Activated CD4-positive, alpha-beta T cell treated with anti-CD3 and anti-CD28 coated beads for 36 hours (primary cell): ENCODE results near the gene TRDMT1. TPM values are rescaled to one million over a fixed set of nuclear protein-coding genes. Genes with fewer than 3 reads are reported as not detected.

Experiments used
- ATAC-seq: fragments of 200-7000 bp; cut with Tn5 transposase; one replicate; pipeline ENCODE4 v1.10.0; 2021; ENCODE audit warnings: mild to moderate bottlenecking, moderate library complexity
- CTCF ChIA-PET: fragments of 350-600 bp; sonication (Branson Sonifier 250); formaldehyde crosslinking; loops from one replicate; lab custom pipeline; 2021; ENCODE audit warnings: antibody characterized with exemption; lab: Charles Lee
- POLR2A ChIA-PET: fragments of 350-600 bp; sonication (Branson Sonifier 250); formaldehyde crosslinking; loops from one replicate; lab custom pipeline; 2021; ENCODE audit warnings: antibody characterized with exemption, inconsistent platforms; lab: Charles Lee
- DNase-seq: peaks from one replicate; pipeline ENCODE4 v3.0.0-alpha.2; 2020
- H3K27ac Mint-ChIP-seq: one replicate; pipeline ENCODE4 v1.8.0; 2021; ENCODE audit warnings: mixed read lengths
- H3K27me3 Mint-ChIP-seq: one replicate; pipeline ENCODE4 v1.8.0; 2021; ENCODE audit warnings: mixed read lengths
- H3K36me3 Mint-ChIP-seq: one replicate; pipeline ENCODE4 v1.8.0; 2021; ENCODE audit warnings: low read depth, mixed read lengths
- H3K4me1 Mint-ChIP-seq: one replicate; pipeline ENCODE4 v1.8.0; 2021; ENCODE audit warnings: mixed read lengths
- H3K4me3 Mint-ChIP-seq: one replicate; pipeline ENCODE4 v1.8.0; 2021; ENCODE audit warnings: mild to moderate bottlenecking, moderate library complexity, mixed read lengths
- H3K9me3 Mint-ChIP-seq: one replicate; pipeline ENCODE4 v1.8.0; 2021; ENCODE audit warnings: low read depth, mixed read lengths
- intact Hi-C, 2 experiments: fragments of 100-400 bp; cut with DNase I in 1 of 2; cut with micrococcal nuclease in 1 of 2; formaldehyde crosslinking; loops; one replicate each; pipeline versions ENCODE4 v1.14.2 to v1.15.1; 2022 to 2024; cut with DNase I, micrococcal nuclease
- total RNA-seq, 2 experiments: library from RNA; stranded (reverse); gene quantifications; one replicate each; pipeline ENCODE4 v1.2.3, GENCODE V29; 2021

Gene TRDMT1
- total RNA-seq, 2 experiments from 2014 or later, result 6.6 to 11.6 TPM

DNA sequence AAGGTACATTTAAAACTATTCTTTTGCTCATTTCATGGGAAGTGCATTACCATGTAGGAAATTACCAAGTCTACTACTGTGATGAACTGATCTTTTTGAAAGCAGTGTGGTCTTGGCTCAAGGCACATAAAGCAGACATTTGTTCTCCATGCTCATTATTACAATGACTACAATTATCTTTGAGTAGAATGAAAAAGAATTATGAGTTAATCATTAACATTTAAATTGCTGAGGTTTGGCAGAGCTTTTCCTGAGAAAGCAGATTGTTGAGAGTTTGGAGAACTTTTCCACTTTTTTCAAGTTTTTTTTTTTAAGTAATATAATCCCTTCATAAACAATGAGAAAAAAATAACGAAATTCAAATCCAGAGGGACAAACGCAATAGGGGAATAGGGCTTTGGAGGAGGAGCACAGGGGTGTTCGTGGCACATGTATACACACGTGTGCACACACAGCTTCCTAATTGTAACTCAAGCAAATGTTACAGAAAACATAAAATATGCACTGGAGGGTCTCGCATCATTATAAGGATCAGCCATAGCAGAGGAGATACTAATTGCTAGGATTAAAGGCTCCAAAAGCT is 62.9 kb downstream of the TRDMT1 start:
- H3K4me3 Mint-ChIP-seq, result no peak overlapping the region
- H3K27me3 Mint-ChIP-seq, result no peaks in the 10 kb centered on the region
- no peak for DNase-seq
- intact Hi-C loops, result no loop called here
- H3K4me1 Mint-ChIP-seq, result peaks cover 9% of the 10 kb centered on the region
- no peaks in the 10 kb centered on the region for H3K9me3 Mint-ChIP-seq
- ATAC-seq, result no peak
- no peak overlapping the region for H3K27ac Mint-ChIP-seq
- H3K36me3 Mint-ChIP-seq, result peaks cover 2% of the 10 kb centered on the region
- ChIA-PET CTCF (interaction anchor here (0.7 to 1.2 kb wide), 3 partner anchors 14 to 118 kb away, joined by 4 read pairs; no protein-coding TSS in a partner anchor), POLR2A (no interaction called here)

DNA sequence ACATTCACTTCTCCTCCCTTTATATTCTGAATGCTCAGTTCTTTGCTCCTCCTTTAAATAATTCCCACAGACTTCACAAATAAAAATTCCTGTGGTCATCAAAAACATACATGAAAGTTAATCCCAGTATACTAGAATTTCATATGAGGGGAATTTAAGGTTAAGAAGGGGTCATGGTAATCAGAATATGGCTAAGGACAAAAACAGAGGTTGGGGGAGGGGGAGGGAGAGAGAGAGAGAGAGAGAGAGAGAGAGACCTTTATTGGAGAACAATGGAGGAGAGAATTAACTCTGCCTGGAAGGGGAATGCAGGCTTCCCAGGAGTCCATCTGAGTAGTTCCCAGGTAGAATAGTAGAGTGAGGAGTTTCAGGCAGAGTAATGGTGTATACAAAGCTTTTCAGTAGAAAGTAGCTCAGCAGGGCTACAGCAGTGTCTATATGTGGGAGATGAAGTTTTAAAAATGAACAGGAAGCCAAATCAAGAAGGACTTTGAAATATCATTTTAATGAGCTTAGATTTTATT is 66.7 kb downstream of the TRDMT1 start:
- no peaks in the 10 kb centered on the region for H3K4me1 Mint-ChIP-seq
- H3K27ac Mint-ChIP-seq, result no peak overlapping the region
- ATAC-seq (no peak), DNase-seq (no peak)
- no peak overlapping the region for H3K4me3 Mint-ChIP-seq
- POLR2A ChIA-PET, result no interaction called here
- intact Hi-C loops, result no loop called here
- no peaks in the 10 kb centered on the region for H3K9me3 Mint-ChIP-seq
- no peaks in the 10 kb centered on the region for H3K27me3 Mint-ChIP-seq
- H3K36me3 Mint-ChIP-seq, result no peaks in the 10 kb centered on the region
- CTCF ChIA-PET, result no interaction called here

DNA sequence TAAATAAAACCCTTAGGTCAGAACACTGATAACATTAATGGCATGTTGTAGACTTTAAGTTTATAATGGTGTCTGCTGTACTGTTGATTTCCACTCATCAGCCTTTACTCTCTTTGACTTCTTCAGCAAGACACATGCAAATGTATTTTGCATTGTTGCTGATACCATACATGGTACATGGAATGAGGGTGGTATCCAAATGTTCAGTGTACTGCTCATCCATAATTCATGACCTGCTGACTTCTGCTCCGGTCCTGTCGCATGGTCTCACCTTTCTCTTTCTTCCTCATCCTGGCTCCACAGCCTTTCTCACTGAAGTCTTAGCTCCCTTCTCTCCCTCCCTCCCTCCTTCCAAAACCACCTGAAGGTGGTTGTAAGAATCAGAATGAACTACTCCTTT is 67.2 kb downstream of the TRDMT1 start:
- POLR2A ChIA-PET, result no interaction called here
- no peaks in the 10 kb centered on the region for H3K4me1 Mint-ChIP-seq
- H3K36me3 Mint-ChIP-seq, result no peaks in the 10 kb centered on the region
- DNase-seq (no peak), ATAC-seq (no peak)
- H3K9me3 Mint-ChIP-seq, result no peaks in the 10 kb centered on the region
- H3K4me3 Mint-ChIP-seq, result no peak overlapping the region
- H3K27me3 Mint-ChIP-seq, result no peaks in the 10 kb centered on the region
- intact Hi-C loops, result no loop called here
- CTCF ChIA-PET, result no interaction called here
- H3K27ac Mint-ChIP-seq, result no peak overlapping the region

DNA sequence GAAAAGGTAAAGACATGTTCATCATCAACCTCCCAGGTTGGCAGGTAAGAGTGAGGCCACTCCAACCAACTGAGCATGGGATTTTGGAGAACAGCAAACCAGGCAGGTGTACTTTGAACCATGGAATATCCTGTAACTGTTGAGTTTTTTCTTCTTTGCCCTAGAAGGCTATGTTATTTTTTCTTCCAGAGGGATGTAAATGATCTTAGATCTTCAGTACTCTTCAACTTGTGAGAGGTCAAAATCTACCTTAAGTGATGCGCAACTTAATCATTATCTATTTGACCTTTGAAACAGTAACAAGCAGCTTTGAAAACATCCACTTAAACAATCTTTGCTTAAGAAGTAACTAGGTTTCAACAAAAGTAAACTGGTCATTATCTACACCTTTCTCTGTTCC is 71.7 kb downstream of the TRDMT1 start, which contains the start of gene CUBN:
CUBN (minus strand) TSS at position 71 of the 400 bp plus-strand sequence; CDS start at position 25, 46 bp downstream.
- intact Hi-C loops, result no loop called here
- H3K9me3 Mint-ChIP-seq, result no peaks in the 10 kb centered on the region
- ChIA-PET POLR2A (no interaction called here), CTCF (interaction anchor here (0.8 kb wide), 1 partner anchor 1762 kb away, joined by 3 read pairs; no protein-coding TSS in a partner anchor)
- DNase-seq (no peak), ATAC-seq (no peak)
- H3K27me3 Mint-ChIP-seq, result no peaks in the 10 kb centered on the region
- no peak within 1 kb of the TSS for H3K4me3 Mint-ChIP-seq
- no peaks in the 10 kb centered on the region for H3K36me3 Mint-ChIP-seq
- H3K4me1 Mint-ChIP-seq, result no peaks in the 10 kb centered on the region
- no peak within 1 kb of the TSS for H3K27ac Mint-ChIP-seq

DNA sequence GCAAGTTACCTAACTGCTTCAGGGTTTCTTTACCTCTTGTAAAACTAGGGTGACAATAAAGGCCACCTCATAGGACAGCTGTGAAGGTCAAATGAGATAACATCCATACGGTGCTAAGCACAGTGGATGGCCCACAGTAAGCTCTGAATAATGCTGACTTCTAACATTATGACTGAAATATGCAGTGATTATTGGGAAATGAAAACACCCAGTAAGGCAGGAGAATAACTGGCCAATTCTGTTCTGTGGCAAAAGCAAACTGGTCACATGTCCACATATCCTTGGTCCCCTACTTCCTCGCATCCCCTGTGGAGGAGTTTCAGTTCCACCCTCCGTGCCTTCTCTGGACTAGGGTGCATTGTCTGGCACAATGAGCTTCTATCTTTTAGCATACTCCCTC is 73.2 kb downstream of the TRDMT1 start:
- no peak overlapping the region for H3K27ac Mint-ChIP-seq
- H3K36me3 Mint-ChIP-seq, result no peaks in the 10 kb centered on the region
- no peaks in the 10 kb centered on the region for H3K9me3 Mint-ChIP-seq
- no peaks in the 10 kb centered on the region for H3K27me3 Mint-ChIP-seq
- CTCF ChIA-PET, result interaction anchor here (0.9 kb wide), 1 partner anchor 13 kb away, joined by 3 read pairs; no protein-coding TSS in a partner anchor
- no peak for DNase-seq
- no peaks in the 10 kb centered on the region for H3K4me1 Mint-ChIP-seq
- POLR2A ChIA-PET, result no interaction called here
- H3K4me3 Mint-ChIP-seq, result no peak overlapping the region
- no peak for ATAC-seq
- intact Hi-C loops, result no loop called here

DNA sequence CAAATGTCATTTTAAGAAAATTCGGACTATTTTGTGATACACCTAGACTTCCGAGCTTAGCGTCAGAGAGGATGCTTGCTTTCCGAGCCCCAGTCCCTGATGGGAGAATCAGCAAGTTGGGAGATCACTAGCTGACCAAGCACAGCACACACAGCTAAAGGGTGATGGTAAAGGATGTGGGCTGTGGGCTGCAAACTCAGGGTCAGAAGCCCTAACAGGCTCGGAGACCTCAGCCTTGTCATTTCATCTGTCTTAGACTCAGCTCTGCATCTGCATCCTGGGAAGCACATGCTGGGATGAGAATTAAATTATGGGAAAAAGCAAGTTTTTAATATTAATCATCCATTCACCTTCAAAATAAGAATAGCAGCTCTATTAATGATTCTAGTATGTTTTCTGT is 75.1 kb downstream of the TRDMT1 start:
- Mint-ChIP-seq H3K4me1 (no peaks in the 10 kb centered on the region), H3K4me3 (no peak overlapping the region), H3K27ac (no peak overlapping the region), H3K36me3 (peaks cover 4% of the 10 kb centered on the region), H3K27me3 (no peaks in the 10 kb centered on the region), H3K9me3 (no peaks in the 10 kb centered on the region)
- ChIA-PET POLR2A (no interaction called here), CTCF (interaction anchor here (0.9 kb wide), 1 partner anchor 130 kb away, joined by 6 read pairs; no protein-coding TSS in a partner anchor)
- intact Hi-C loops, result no loop called here
- ATAC-seq (no peak), DNase-seq (no peak)

DNA sequence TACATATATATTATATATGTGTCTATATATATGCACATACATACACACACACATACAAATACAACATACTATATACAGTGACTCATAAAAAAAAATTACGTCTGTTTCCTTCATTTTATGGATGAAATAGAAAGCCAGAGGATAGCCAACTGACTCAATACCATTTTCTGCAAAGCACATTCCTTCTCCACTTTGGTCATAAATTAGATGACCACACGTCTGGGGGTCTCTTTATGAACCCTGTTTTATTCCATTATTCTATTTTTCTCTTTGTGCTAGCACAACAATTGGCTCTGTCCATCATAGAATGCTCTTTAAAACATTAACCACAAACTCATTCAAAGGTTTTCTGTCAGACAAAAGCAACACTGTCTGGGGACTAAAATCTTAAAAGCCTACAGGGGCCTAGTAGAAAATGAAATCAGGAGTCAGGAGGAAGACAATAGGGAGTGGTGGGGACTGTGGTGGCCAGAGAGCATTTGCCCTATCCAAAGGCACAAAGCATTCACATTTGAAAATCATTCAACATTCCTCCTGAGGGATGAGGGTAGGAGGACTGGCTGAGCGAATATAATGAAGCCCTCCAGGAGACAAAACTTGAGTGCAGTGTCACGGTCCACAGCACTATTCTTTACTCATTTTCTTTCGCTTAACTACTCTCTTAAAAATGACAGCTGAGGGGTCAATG is 76.1 kb downstream of the TRDMT1 start:
- ATAC-seq, result no peak

DNA sequence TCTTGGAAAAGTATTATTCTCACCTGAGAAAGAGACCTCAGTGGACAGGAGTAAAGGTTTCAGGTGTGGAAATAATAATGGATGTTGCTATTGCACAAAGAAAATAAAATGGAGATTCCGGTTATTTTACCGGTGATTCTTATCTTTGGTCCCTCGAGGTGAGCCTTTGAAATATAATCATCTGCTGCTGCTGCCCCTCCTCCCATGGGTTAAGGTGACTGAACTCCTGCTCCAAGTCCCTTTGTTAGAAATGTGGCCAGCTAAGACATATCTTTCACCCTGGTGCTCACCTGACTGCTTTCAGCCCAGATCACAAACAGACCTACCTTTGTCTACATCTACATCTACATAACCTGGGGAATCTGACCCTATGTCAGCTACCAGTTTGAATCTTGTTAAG is 77.5 kb downstream of the TRDMT1 start:
- intact Hi-C loops, result no loop called here
- POLR2A ChIA-PET, result no interaction called here
- ATAC-seq (no peak), DNase-seq (no peak)
- CTCF ChIA-PET, result interaction anchor here (0.6 kb wide), 1 partner anchor 20 kb away, joined by 3 read pairs; no protein-coding TSS in a partner anchor
- H3K4me1 Mint-ChIP-seq, result no peaks in the 10 kb centered on the region
- no peaks in the 10 kb centered on the region for H3K27me3 Mint-ChIP-seq
- no peak overlapping the region for H3K27ac Mint-ChIP-seq
- H3K36me3 Mint-ChIP-seq, result peaks cover 4% of the 10 kb centered on the region
- H3K4me3 Mint-ChIP-seq, result no peak overlapping the region
- H3K9me3 Mint-ChIP-seq, result no peaks in the 10 kb centered on the region

More for the DNA sequence above, 76.1 kb downstream of the TRDMT1 start:
- no peak for DNase-seq
- no peaks in the 10 kb centered on the region for H3K9me3 Mint-ChIP-seq
- H3K4me3 Mint-ChIP-seq, result no peak overlapping the region
- H3K27me3 Mint-ChIP-seq, result no peaks in the 10 kb centered on the region
- POLR2A ChIA-PET, result no interaction called here
- no peaks in the 10 kb centered on the region for H3K4me1 Mint-ChIP-seq
- peaks cover 4% of the 10 kb centered on the region for H3K36me3 Mint-ChIP-seq
- intact Hi-C loops, result no loop called here
- no peak overlapping the region for H3K27ac Mint-ChIP-seq
- CTCF ChIA-PET, result no interaction called here

DNA sequence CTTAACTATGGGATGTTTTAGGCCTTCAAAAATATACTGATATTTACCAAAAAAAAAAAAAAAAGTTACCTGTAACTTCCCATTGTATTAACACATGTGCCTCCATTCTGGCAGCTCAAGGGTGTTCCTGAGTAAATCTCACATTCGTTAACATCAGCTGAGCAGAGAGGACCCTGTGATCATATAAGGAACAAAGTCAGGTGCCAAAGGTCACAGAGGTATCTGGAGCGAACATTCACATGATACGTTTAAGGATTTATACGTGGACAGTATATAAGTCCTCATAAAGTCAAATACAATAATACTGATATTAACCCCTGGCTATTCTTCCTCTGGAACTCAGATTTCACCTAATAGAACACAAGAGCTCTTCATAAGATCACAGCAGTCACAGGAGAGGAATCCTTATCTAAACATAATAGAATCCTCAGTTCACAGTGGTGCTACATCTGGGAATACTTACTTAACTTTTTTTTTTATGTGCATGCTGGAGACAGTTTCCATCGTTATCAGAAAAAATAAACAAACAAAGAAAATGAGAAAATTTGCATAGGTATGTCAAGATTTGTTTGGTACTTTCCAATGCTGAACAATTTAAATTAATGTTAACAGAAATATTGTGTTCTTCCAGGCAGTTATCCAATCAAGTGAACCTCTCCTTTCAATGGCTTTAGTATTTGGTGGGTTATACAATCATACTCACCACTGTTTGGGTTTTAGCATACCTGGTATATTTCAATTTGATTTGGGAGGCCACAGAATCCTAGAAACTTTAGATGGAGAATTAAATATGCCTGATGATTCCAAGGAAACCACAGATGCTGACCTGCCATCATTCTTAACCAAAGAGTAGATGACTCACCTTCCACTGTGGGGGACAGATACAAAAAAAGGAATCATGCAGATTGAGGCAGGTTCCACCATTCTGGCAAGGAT is 78.5 kb downstream of the TRDMT1 start:
- no peak overlapping the region for H3K27ac Mint-ChIP-seq
- no peaks in the 10 kb centered on the region for H3K9me3 Mint-ChIP-seq
- DNase-seq (no peak), ATAC-seq (no peak)
- no peaks in the 10 kb centered on the region for H3K27me3 Mint-ChIP-seq
- H3K4me3 Mint-ChIP-seq, result no peak overlapping the region
- ChIA-PET CTCF (interaction anchor here (0.6 to 1.1 kb wide), 3 partner anchors 129 to 789 kb away, joined by 3 read pairs; no protein-coding TSS in a partner anchor), POLR2A (no interaction called here)
- intact Hi-C loops, result no loop called here
- no peaks in the 10 kb centered on the region for H3K4me1 Mint-ChIP-seq
- H3K36me3 Mint-ChIP-seq, result peaks cover 4% of the 10 kb centered on the region

DNA sequence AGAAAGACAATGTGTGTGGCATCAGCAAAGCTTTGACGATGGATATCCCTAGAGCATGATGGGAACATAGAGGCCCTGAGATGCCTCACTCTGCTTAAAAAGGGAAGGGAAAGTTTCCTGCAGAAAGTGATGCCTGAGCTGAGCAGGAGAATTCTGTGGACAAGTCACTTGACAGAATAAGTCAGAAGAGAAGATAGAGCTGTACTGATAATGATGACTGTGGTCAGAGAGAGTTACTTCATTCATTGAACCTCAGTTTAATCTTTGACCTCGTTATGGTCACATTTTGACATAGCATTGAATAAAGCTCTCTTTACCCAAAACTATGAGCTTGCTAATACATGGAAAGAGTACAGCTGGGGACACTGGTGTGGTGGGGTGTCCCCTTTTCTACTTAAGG is 79.4 kb downstream of the TRDMT1 start:
- CTCF ChIA-PET, result interaction anchor here (0.5 to 1.1 kb wide), 4 partner anchors 130 to 304 kb away, joined by 3 read pairs; no protein-coding TSS in a partner anchor
- no peak for DNase-seq
- H3K4me1 Mint-ChIP-seq, result no peaks in the 10 kb centered on the region
- intact Hi-C loops, result no loop called here
- no peak overlapping the region for H3K27ac Mint-ChIP-seq
- H3K9me3 Mint-ChIP-seq, result no peaks in the 10 kb centered on the region
- peaks cover 4% of the 10 kb centered on the region for H3K36me3 Mint-ChIP-seq
- no peak for ATAC-seq
- POLR2A ChIA-PET, result no interaction called here
- no peaks in the 10 kb centered on the region for H3K27me3 Mint-ChIP-seq
- no peak overlapping the region for H3K4me3 Mint-ChIP-seq

DNA sequence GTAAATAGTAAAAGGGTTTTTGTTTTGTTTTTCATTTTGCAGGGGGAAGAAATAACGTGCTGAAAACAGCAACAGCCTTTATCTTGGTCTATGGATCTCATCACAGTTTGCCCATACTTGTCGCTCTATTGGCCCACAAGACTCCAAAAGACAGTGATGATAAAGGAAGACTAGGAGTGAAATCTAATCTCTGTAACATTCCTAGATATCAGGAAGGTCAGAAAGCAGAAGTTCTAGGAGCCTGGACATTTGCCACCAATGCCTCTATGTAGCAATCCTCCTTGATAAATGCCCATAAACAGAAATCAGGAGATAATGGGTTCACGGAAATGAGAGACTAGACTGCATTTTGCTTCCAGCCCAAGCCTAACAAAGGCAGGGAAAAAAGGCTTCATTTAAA is 80.8 kb downstream of the TRDMT1 start:
- H3K36me3 Mint-ChIP-seq, result peaks cover 4% of the 10 kb centered on the region
- no peak for ATAC-seq
- no peak for DNase-seq
- no peaks in the 10 kb centered on the region for H3K27me3 Mint-ChIP-seq
- intact Hi-C loops, result no loop called here
- ChIA-PET CTCF (no interaction called here), POLR2A (no interaction called here)
- H3K9me3 Mint-ChIP-seq, result no peaks in the 10 kb centered on the region
- H3K4me1 Mint-ChIP-seq, result no peaks in the 10 kb centered on the region
- no peak overlapping the region for H3K27ac Mint-ChIP-seq
- no peak overlapping the region for H3K4me3 Mint-ChIP-seq
